Activated CD8-positive, alpha-beta T cell treated with anti-CD3 and anti-CD28 coated beads for 36 hours (primary cell): Measurements from ENCODE around the gene ALDH9A1. TPM values are rescaled to one million over a fixed set of nuclear protein-coding genes. Genes with fewer than 3 reads are reported as not detected.

ENCODE experiments used
- ATAC-seq: fragments of 200-7000 bp; cut with Tn5 transposase; one replicate; pipeline ENCODE4 v1.10.0; 2021; ENCODE audit warnings: mild to moderate bottlenecking, moderate library complexity
- CTCF ChIA-PET: fragments of 350-600 bp; sonication (Branson Sonifier 250); formaldehyde crosslinking; loops from one replicate; lab custom pipeline; 2021; ENCODE audit warnings: antibody characterized with exemption; lab: Charles Lee
- POLR2A ChIA-PET: fragments of 350-600 bp; sonication (Branson Sonifier 250); formaldehyde crosslinking; loops from one replicate; lab custom pipeline; 2021; ENCODE audit warnings: antibody characterized with exemption; lab: Charles Lee
- DNase-seq: peaks from one replicate; pipeline ENCODE4 v3.0.0-alpha.2; 2020
- H3K27ac Mint-ChIP-seq: one replicate; pipeline ENCODE4 v1.8.0; 2021; ENCODE audit warnings: mild to moderate bottlenecking, mixed read lengths
- H3K27me3 Mint-ChIP-seq: one replicate; pipeline ENCODE4 v1.8.0; 2021; ENCODE audit warnings: mixed read lengths
- H3K36me3 Mint-ChIP-seq: one replicate; pipeline ENCODE4 v1.8.0; 2021; ENCODE audit warnings: low read depth, mixed read lengths
- H3K4me1 Mint-ChIP-seq: one replicate; pipeline ENCODE4 v1.8.0; 2021; ENCODE audit warnings: low read depth, mixed read lengths
- H3K4me3 Mint-ChIP-seq: one replicate; pipeline ENCODE4 v1.8.0; 2021; ENCODE audit warnings: mild to moderate bottlenecking, moderate library complexity, mixed read lengths
- H3K9me3 Mint-ChIP-seq: one replicate; pipeline ENCODE4 v1.8.0; 2021; ENCODE audit warnings: mixed read lengths
- CTCF ChIP-seq: fragments of 200-600 bp; IDR thresholded peaks from one replicate; pipeline ENCODE4 v1.8.0; 2022; ENCODE audit warnings: antibody characterized with exemption, mild to moderate bottlenecking
- intact Hi-C: fragments of 100-400 bp; cut with micrococcal nuclease; formaldehyde crosslinking; loops from one replicate; pipeline ENCODE4 v1.10.0; 2022
- total RNA-seq, 2 experiments: library from RNA; stranded (reverse); gene quantifications; one replicate each; pipeline ENCODE4 v1.2.3, GENCODE V29; 2021

The ALDH9A1 gene
- total RNA-seq, 2 experiments from 2014 or later: 25.6 to 28.2 TPM

- H3K27ac Mint-ChIP-seq: no peak overlapping the region
- POLR2A ChIA-PET: interaction anchor here (0.8 kb wide), 1 partner anchor 23 kb away, joined by 4 read pairs; no protein-coding TSS in a partner anchor
- H3K27me3 Mint-ChIP-seq: no peaks in the 10 kb centered on the region
- DNase-seq (no peak), ATAC-seq (no peak)
- no peak for TF ChIP-seq CTCF
- no peaks in the 10 kb centered on the region for H3K9me3 Mint-ChIP-seq
- H3K4me3 Mint-ChIP-seq: no peak overlapping the region
- CTCF ChIA-PET: interaction anchor here (0.7 to 2.0 kb wide), 2 partner anchors 9 to 22 kb away, joined by 3 to 8 read pairs; no protein-coding TSS in a partner anchor
- no peaks in the 10 kb centered on the region for H3K36me3 Mint-ChIP-seq
- intact Hi-C loops: no loop called here
- H3K4me1 Mint-ChIP-seq: no peaks in the 10 kb centered on the region
These were observed 74.7 kb downstream of the ALDH9A1 start for GRCh38 chr1:165623624-165624023.

GRCh38 chr1:165619647-165620151 is 78.7 kb downstream of the ALDH9A1 start:
- DNase-seq: no peak
- no peak overlapping the region for H3K4me3 Mint-ChIP-seq
- no peaks in the 10 kb centered on the region for H3K9me3 Mint-ChIP-seq
- H3K36me3 Mint-ChIP-seq: no peaks in the 10 kb centered on the region
- H3K4me1 Mint-ChIP-seq: no peaks in the 10 kb centered on the region
- peaks cover 2% of the 10 kb centered on the region for H3K27me3 Mint-ChIP-seq
- POLR2A ChIA-PET: no interaction called here
- CTCF ChIA-PET: interaction anchor here (2.6 kb wide), 1 partner anchor 18 kb away, joined by 6 read pairs; no protein-coding TSS in a partner anchor
- no peak overlapping the region for H3K27ac Mint-ChIP-seq
- TF ChIP-seq CTCF: no peak
- no peak for ATAC-seq
- intact Hi-C loops: no loop called here

- DNase-seq (no peak), ATAC-seq (no peak)
- no peak overlapping the region for H3K27ac Mint-ChIP-seq
- peaks cover 3% of the 10 kb centered on the region for H3K9me3 Mint-ChIP-seq
- peaks cover 7% of the 10 kb centered on the region for H3K27me3 Mint-ChIP-seq
- ChIA-PET CTCF (interaction anchor here (1.6 kb wide), 1 partner anchor 15 kb away, joined by 5 read pairs; no protein-coding TSS in a partner anchor), POLR2A (no interaction called here)
- H3K4me1 Mint-ChIP-seq: no peaks in the 10 kb centered on the region
- no peaks in the 10 kb centered on the region for H3K36me3 Mint-ChIP-seq
- H3K4me3 Mint-ChIP-seq: no peak overlapping the region
- intact Hi-C loops: no loop called here
- TF ChIP-seq CTCF: no peak
These were observed 81.3 kb downstream of the ALDH9A1 start for GRCh38 chr1:165616987-165617546.

GRCh38 chr1:165616054-165616612 is 82.2 kb downstream of the ALDH9A1 start:
- TF ChIP-seq CTCF: no peak
- H3K9me3 Mint-ChIP-seq: peaks cover 3% of the 10 kb centered on the region
- ATAC-seq (no peak), DNase-seq (no peak)
- intact Hi-C loops: no loop called here
- H3K4me1 Mint-ChIP-seq: no peaks in the 10 kb centered on the region
- H3K27me3 Mint-ChIP-seq: peaks cover 9% of the 10 kb centered on the region
- H3K4me3 Mint-ChIP-seq: no peak overlapping the region
- POLR2A ChIA-PET: no interaction called here
- CTCF ChIA-PET: interaction anchor here (1.6 kb wide), 1 partner anchor 14 kb away, joined by 5 read pairs; no protein-coding TSS in a partner anchor
- H3K27ac Mint-ChIP-seq: no peak overlapping the region
- no peaks in the 10 kb centered on the region for H3K36me3 Mint-ChIP-seq

Other genes starting within 250 kb of the ALDH9A1 start
- gene LRRC52, start 154.6 kb downstream of the ALDH9A1 start, total RNA-seq: not detected
- gene MGST3, start 67.3 kb downstream of the ALDH9A1 start, total RNA-seq: 10 to 100 TPM; 23.8 to 26.1 TPM
- gene TMCO1, start 70.3 kb upstream of the ALDH9A1 start, total RNA-seq: 10 to 100 TPM; 57.9 to 60.8 TPM
- gene UCK2, start 129.1 kb upstream of the ALDH9A1 start, total RNA-seq: 10 to 100 TPM; 66.5 to 72.2 TPM